Esophagus muscularis mucosa (tissue), 4 donors: ENCODE data around the gene OR2T10. TPM values are rescaled to one million over a fixed set of nuclear protein-coding genes. Genes with fewer than 3 reads are reported as not detected.

ENCODE experiments used
- DNase-seq: peaks from one replicate; pipeline ENCODE4 v3.0.0-alpha.2; 2017; ENCODE audit errors: extremely low spot score
- H3K27ac ChIP-seq, 4 donors: fragments of 200-600 bp; sonication (generic); replicated peaks in 1 of 4; 1 replicate in 3 of 4; 2 replicates in 1 of 4; pipeline ENCODE4 v1.5.1; 2016 to 2019; ENCODE audit warnings: mild to moderate bottlenecking in 1 of 4
- H3K27me3 ChIP-seq, 4 donors: fragments of 200-600 bp; sonication (generic); one replicate each; pipeline versions ENCODE4 v1.5.1 to v1.6.0; 2016 to 2019
- H3K36me3 ChIP-seq, 4 donors: fragments of 200-600 bp; sonication (generic); one replicate each; pipeline ENCODE4 v1.5.1; 2016 to 2019
- H3K4me1 ChIP-seq, 4 donors: fragments of 200-600 bp; sonication (generic); one replicate each; pipeline ENCODE4 v1.5.1; 2016 to 2019
- H3K4me3 ChIP-seq, 4 donors: fragments of 200-600 bp; sonication (generic); 1 replicate in 2 of 4; 2 replicates in 2 of 4; pipeline ENCODE4 v1.5.1; 2016 to 2019; ENCODE audit warnings: mild to moderate bottlenecking in 4 of 4, moderate library complexity in 1 of 4
- H3K9me3 ChIP-seq, 4 donors: fragments of 200-600 bp; sonication (generic); 1 replicate in 3 of 4; 2 replicates in 1 of 4; pipeline ENCODE4 v1.5.1; 2016 to 2019
- CTCF ChIP-seq, 3 experiments: fragments of 200-600 bp in 2 of 3; fragments of 450-650 bp in 1 of 3; sonication (generic) in 2 of 3; IDR thresholded peaks; one replicate each; pipeline ENCODE4 v1.5.1; 2017 to 2019; ENCODE audit warnings: antibody characterized with exemption in 3 of 3, mild to moderate bottlenecking in 2 of 3, moderate library complexity in 1 of 3
- EP300 ChIP-seq: sonication (generic); formaldehyde crosslinking; IDR thresholded peaks from one replicate; pipeline ENCODE4 v1.6.1; 2017; ENCODE audit warnings: antibody characterized with exemption
- POLR2A ChIP-seq: fragments of 450-650 bp; IDR thresholded peaks from one replicate; pipeline ENCODE4 v1.6.1; 2017; ENCODE audit warnings: antibody characterized with exemption, moderate library complexity, mild to moderate bottlenecking, low read depth
- POLR2AphosphoS5 ChIP-seq, 2 donors: sonication (generic); formaldehyde crosslinking; IDR thresholded peaks; one replicate each; pipeline ENCODE4 v1.6.1; 2017; ENCODE audit warnings: antibody characterized with exemption in 2 of 2
- WGBS: methylation state at CpG from one replicate; pipeline ENCODE4 v1.1.5; 2018; 5-methylcytosine and 5-hydroxymethylcytosine counted together
- intact Hi-C: fragments of 100-400 bp; cut with DNase I; formaldehyde crosslinking; loops from one replicate; pipeline ENCODE4 v1.15.1; 2023
- total RNA-seq, 4 donors: library from RNA; depleted of rRNA; stranded (reverse); fragments of >200 nt; gene quantifications; one replicate each; pipeline versions ENCODE4 v1.1.0 to v1.2.1, GENCODE V29; 2016

Gene OR2T10
- total RNA-seq, 4 donors from 2014 or later = not detected

- 73% methylated on average over 2 of the region's 2 CpGs for WGBS
- H3K36me3 ChIP-seq = no peaks in the 10 kb centered on the region
- no peaks in the 10 kb centered on the region for H3K9me3 ChIP-seq
- H3K27ac ChIP-seq = no peak overlapping the region
- no peaks in the 10 kb centered on the region for H3K4me1 ChIP-seq
- intact Hi-C loops = no loop called here
- H3K27me3 ChIP-seq = no peaks in the 10 kb centered on the region
- no peak for TF ChIP-seq CTCF (IDR thresholded peaks at IDR 0.05)
- no peak for TF ChIP-seq EP300
- no peak overlapping the region for H3K4me3 ChIP-seq
- no peak for DNase-seq
These were observed 885 bp downstream of the OR2T10 start for GRCh38 chr1:248596615-248597014.

- no peaks in the 10 kb centered on the region for H3K4me1 ChIP-seq
- no peak for DNase-seq
- H3K27me3 ChIP-seq = no peaks in the 10 kb centered on the region
- no peaks in the 10 kb centered on the region for H3K9me3 ChIP-seq
- H3K4me3 ChIP-seq = no peak overlapping the region
- intact Hi-C loops = no loop called here
- whole genome bisulfite sequencing = 83% methylated on average over 5 of the region's 5 CpGs
- no peak overlapping the region for H3K27ac ChIP-seq
- TF ChIP-seq POLR2A (no peak), CTCF (IDR thresholded peaks at IDR 0.05) (no peak), POLR2AphosphoS5 (IDR thresholded peaks at IDR 0.05) (no peak)
- H3K36me3 ChIP-seq = no peaks in the 10 kb centered on the region
These were observed 4.3 kb downstream of the OR2T10 start for GRCh38 chr1:248593226-248593625.

- intact Hi-C loops = no loop called here
- TF ChIP-seq CTCF (IDR thresholded peaks at IDR 0.05) (no peak), POLR2A (no peak), POLR2AphosphoS5 (IDR thresholded peaks at IDR 0.05) (no peak), EP300 (no peak)
- H3K27ac ChIP-seq = no peak overlapping the region
These were observed 4.8 kb downstream of the OR2T10 start for GRCh38 chr1:248592655-248593054.

GRCh38 chr1:248590055-248590454 lies 7.4 kb downstream of the OR2T10 start:
- no peak overlapping the region for H3K4me3 ChIP-seq
- no peaks in the 10 kb centered on the region for H3K27me3 ChIP-seq
- DNase-seq = no peak
- WGBS = 92% methylated on average over 17 of the region's 17 CpGs
- intact Hi-C loops = no loop called here
- H3K36me3 ChIP-seq = no peaks in the 10 kb centered on the region
- no peaks in the 10 kb centered on the region for H3K4me1 ChIP-seq
- TF ChIP-seq EP300 (no peak), POLR2AphosphoS5 (IDR thresholded peaks at IDR 0.05) (no peak), CTCF (IDR thresholded peaks at IDR 0.05) (no peak), POLR2A (no peak)
- no peak overlapping the region for H3K27ac ChIP-seq
- no peaks in the 10 kb centered on the region for H3K9me3 ChIP-seq

More at GRCh38 chr1:248592655-248593054, 4.8 kb downstream of the OR2T10 start:
- WGBS = 55% methylated on average over 1 of the region's 1 CpG
- Histone ChIP-seq H3K4me3 (no peak overlapping the region), H3K9me3 (no peaks in the 10 kb centered on the region), H3K27me3 (no peaks in the 10 kb centered on the region), H3K36me3 (no peaks in the 10 kb centered on the region), H3K4me1 (no peaks in the 10 kb centered on the region)
- no peak for DNase-seq

- no peak overlapping the region for H3K4me3 ChIP-seq
- H3K4me1 ChIP-seq = no peaks in the 10 kb centered on the region
- 79% methylated on average over 3 of the region's 3 CpGs for WGBS
- no peak overlapping the region for H3K27ac ChIP-seq
- H3K27me3 ChIP-seq = no peaks in the 10 kb centered on the region
- no peak for TF ChIP-seq POLR2A
- no peaks in the 10 kb centered on the region for H3K9me3 ChIP-seq
- intact Hi-C loops = no loop called here
- no peak for DNase-seq
- no peaks in the 10 kb centered on the region for H3K36me3 ChIP-seq
These were observed 8.2 kb downstream of the OR2T10 start for GRCh38 chr1:248589334-248589733.
